ENCODE data around the gene SORBS1.
A peak's percentile ranks its signal among the peaks of the same experiment; 100 is the strongest.
"Not testable (repeated sequence)": the region's sequence is repeated elsewhere in the genome, so short reads cannot be mapped to it uniquely, and the experiment has no call there.

The SORBS1 gene

DNA sequence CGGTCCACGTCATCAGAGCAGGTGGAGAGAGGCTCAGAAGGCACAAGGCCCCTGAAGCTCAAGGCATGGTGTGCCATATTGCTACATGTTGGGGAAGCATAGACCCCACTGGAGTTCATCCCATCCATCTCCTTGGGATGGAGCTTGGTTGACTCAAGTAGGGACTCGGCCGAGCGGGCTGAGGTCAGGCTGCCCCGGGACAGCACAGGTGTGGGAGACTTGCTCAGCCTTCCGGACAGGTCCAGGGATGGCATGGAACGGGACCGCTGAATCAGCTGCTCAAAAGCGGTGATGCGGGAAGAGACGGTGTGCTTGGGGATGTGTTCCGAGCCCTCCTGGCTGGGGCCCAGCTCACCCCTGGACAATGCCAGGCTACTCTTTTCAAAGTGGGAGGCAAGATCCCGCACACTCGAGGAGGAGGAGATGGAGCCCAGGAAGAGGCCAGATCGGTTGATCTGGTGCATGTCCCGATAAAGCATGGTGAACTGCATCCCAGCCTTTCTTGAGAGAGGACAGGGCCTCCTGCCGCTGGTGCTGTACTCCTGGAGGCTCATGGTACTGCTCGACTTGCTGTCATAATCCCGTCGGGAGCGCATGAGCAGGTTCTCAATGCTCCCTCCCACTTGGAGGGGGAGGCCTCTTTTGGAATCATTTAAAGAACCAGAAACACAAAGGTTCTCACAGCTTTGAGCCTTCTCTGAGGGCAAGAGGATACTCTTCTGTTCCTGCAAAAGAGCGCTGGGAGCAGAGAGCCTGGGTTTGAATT lies 204.8 kb downstream of the SORBS1 start:
- H3K4me3 ChIP-seq (ENCODE audit: insufficient read depth, low read depth, low read length): no peak overlapping the region
- H3K27me3 ChIP-seq (ENCODE audit: control insufficient read depth, insufficient read depth, low read length, poor library complexity, severe bottlenecking): no peaks in the 10 kb centered on the region
- H3K4me1 ChIP-seq (ENCODE audit: control insufficient read depth, insufficient read depth, low read length): no peaks in the 10 kb centered on the region
- H3K9me3 ChIP-seq (ENCODE audit: control insufficient read depth, low read length): no peaks in the 10 kb centered on the region
- H3K27ac ChIP-seq (ENCODE audit: insufficient read depth, low read depth, low read length, poor library complexity, severe bottlenecking): no peak overlapping the region
- H3K36me3 ChIP-seq (ENCODE audit: control insufficient read depth, insufficient read depth, low read length): peaks cover 7% of the 10 kb centered on the region
- WGBS, 2 experiments: 96 to 97% methylated on average over 23 of the region's 23 CpGs

DNA sequence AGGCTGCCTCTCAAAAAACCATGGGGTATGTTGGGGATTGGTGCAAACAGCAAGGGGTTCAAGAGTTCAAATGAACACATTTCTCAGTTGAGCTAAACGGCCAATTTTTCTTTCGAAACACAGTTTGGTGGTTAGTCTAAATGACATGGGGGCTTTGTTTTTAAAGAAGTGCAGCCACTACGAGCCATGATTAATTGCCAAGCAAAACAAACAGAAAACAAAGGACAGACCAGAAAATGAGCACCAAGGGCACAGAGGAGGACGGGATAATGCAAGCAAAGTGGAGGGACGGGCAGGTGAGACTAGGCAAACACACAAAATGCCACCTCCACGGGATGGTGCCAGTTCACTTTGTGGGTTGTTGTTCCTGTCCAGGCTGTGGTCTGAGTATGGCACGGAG lies 205.9 kb downstream of the SORBS1 start:
- Histone ChIP-seq H3K9me3 (ENCODE audit: control insufficient read depth, low read length) (no peaks in the 10 kb centered on the region), H3K27ac (ENCODE audit: insufficient read depth, low read depth, low read length, poor library complexity, severe bottlenecking) (no peak overlapping the region), H3K27me3 (ENCODE audit: control insufficient read depth, insufficient read depth, low read length, poor library complexity, severe bottlenecking) (no peaks in the 10 kb centered on the region), H3K36me3 (ENCODE audit: control insufficient read depth, insufficient read depth, low read length) (peaks cover 7% of the 10 kb centered on the region), H3K4me1 (ENCODE audit: control insufficient read depth, insufficient read depth, low read length) (no peaks in the 10 kb centered on the region), H3K4me3 (ENCODE audit: insufficient read depth, low read depth, low read length) (no peak overlapping the region)
- 94 to 95% methylated on average over 7 of the region's 7 CpGs for WGBS, 2 experiments

- Histone ChIP-seq H3K4me1 (ENCODE audit: control insufficient read depth, insufficient read depth, low read length) (no peaks in the 10 kb centered on the region), H3K9me3 (ENCODE audit: control insufficient read depth, low read length) (no peaks in the 10 kb centered on the region), H3K27me3 (ENCODE audit: control insufficient read depth, insufficient read depth, low read length, poor library complexity, severe bottlenecking) (no peaks in the 10 kb centered on the region), H3K36me3 (ENCODE audit: control insufficient read depth, insufficient read depth, low read length) (peaks cover 7% of the 10 kb centered on the region), H3K4me3 (ENCODE audit: insufficient read depth, low read depth, low read length) (no peak overlapping the region), H3K27ac (ENCODE audit: insufficient read depth, low read depth, low read length, poor library complexity, severe bottlenecking) (no peak overlapping the region)
These were observed 207.1 kb downstream of the SORBS1 start for GRCh38 chr10:95354110-95354509.

DNA sequence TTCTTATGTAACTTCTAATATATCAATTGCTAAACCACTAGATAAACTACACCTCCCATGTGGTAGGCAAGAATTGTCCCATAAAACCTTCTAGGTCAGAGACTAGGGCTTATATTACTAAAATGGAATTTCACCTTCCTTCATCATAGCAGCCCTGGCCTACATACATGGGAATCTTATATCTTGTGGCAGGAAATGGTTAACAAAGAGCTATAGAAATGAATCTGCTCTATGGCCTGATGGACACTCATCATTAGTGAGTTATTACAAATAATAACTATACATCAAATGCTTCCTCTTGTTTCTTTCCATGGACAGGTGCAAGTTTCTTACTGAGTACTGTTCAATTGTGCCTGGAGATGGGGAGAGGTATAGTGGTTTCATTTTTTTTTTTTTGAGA lies 208.0 kb downstream of the SORBS1 start:
- Histone ChIP-seq H3K27ac (ENCODE audit: insufficient read depth, low read depth, low read length, poor library complexity, severe bottlenecking) (no peak overlapping the region), H3K9me3 (ENCODE audit: control insufficient read depth, low read length) (no peaks in the 10 kb centered on the region), H3K4me1 (ENCODE audit: control insufficient read depth, insufficient read depth, low read length) (no peaks in the 10 kb centered on the region), H3K27me3 (ENCODE audit: control insufficient read depth, insufficient read depth, low read length, poor library complexity, severe bottlenecking) (no peaks in the 10 kb centered on the region), H3K36me3 (ENCODE audit: control insufficient read depth, insufficient read depth, low read length) (peaks cover 7% of the 10 kb centered on the region), H3K4me3 (ENCODE audit: insufficient read depth, low read depth, low read length) (no peak overlapping the region)

DNA sequence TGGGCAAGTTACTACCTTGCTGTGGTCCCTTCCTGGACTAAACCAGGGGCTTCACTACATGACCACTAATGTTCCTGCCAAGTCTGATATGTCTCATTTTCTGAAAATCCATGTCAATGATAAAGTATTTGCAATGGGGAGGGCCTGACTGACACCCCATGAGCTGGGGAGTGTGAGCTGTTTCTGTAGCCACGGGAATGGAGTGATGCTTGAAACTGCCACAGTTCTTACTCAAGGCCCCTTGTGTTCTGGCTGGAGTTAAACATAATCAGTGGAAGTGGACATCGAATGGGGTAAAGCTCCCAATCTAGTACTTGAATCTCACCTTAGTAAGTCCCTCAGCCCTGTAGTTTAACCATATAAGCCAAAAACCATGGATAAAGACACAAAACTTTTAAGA lies 208.5 kb downstream of the SORBS1 start:
- no peaks in the 10 kb centered on the region for H3K9me3 ChIP-seq (ENCODE audit: control insufficient read depth, low read length)
- H3K4me1 ChIP-seq (ENCODE audit: control insufficient read depth, insufficient read depth, low read length): no peaks in the 10 kb centered on the region
- H3K4me3 ChIP-seq (ENCODE audit: insufficient read depth, low read depth, low read length): no peak overlapping the region
- H3K27ac ChIP-seq (ENCODE audit: insufficient read depth, low read depth, low read length, poor library complexity, severe bottlenecking): no peak overlapping the region
- H3K36me3 ChIP-seq (ENCODE audit: control insufficient read depth, insufficient read depth, low read length): peaks cover 7% of the 10 kb centered on the region
- no peaks in the 10 kb centered on the region for H3K27me3 ChIP-seq (ENCODE audit: control insufficient read depth, insufficient read depth, low read length, poor library complexity, severe bottlenecking)
- 88 to 95% methylated on average over 2 of the region's 2 CpGs for WGBS, 2 experiments

DNA sequence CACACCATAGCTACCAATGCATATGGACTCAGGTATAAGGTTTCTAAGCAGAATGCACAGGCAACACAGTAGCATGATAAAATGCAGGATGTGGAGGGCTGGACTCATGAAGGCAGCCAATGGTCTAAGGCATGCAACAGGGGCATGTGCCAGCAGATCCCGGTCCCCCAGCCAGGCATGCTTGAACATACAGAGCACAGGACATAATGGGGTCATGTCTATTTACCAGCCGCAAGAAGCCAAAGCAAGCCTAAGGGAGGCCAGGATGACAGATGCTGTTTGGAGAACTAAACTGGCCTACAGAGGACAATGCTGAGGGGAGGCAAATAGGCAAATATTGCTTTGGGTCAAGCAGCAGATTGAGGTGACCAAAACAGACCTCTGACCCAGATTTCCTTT lies 210.3 kb downstream of the SORBS1 start:
- whole genome bisulfite sequencing, 2 experiments: 93 to 98% methylated on average over 2 of the region's 2 CpGs
- no peaks in the 10 kb centered on the region for H3K9me3 ChIP-seq (ENCODE audit: control insufficient read depth, low read length)

GRCh38 chr10:95350219-95350829 lies 210.8 kb downstream of the SORBS1 start:
- Histone ChIP-seq H3K4me1 (ENCODE audit: control insufficient read depth, insufficient read depth, low read length) (peaks cover 18% of the 10 kb centered on the region), H3K36me3 (ENCODE audit: control insufficient read depth, insufficient read depth, low read length) (no peaks in the 10 kb centered on the region), H3K9me3 (ENCODE audit: control insufficient read depth, low read length) (no peaks in the 10 kb centered on the region), H3K4me3 (ENCODE audit: insufficient read depth, low read depth, low read length) (no peak overlapping the region), H3K27me3 (ENCODE audit: control insufficient read depth, insufficient read depth, low read length, poor library complexity, severe bottlenecking) (no peaks in the 10 kb centered on the region), H3K27ac (ENCODE audit: insufficient read depth, low read depth, low read length, poor library complexity, severe bottlenecking) (no peak overlapping the region)
- WGBS, 2 experiments: 97 to 99% methylated on average over 6 of the region's 6 CpGs

More for the DNA sequence above, 210.3 kb downstream of the SORBS1 start:
- H3K27me3 ChIP-seq (ENCODE audit: control insufficient read depth, insufficient read depth, low read length, poor library complexity, severe bottlenecking): no peaks in the 10 kb centered on the region
- H3K4me1 ChIP-seq (ENCODE audit: control insufficient read depth, insufficient read depth, low read length): peaks cover 13% of the 10 kb centered on the region
- H3K36me3 ChIP-seq (ENCODE audit: control insufficient read depth, insufficient read depth, low read length): no peaks in the 10 kb centered on the region
- H3K4me3 ChIP-seq (ENCODE audit: insufficient read depth, low read depth, low read length): no peak overlapping the region
- H3K27ac ChIP-seq (ENCODE audit: insufficient read depth, low read depth, low read length, poor library complexity, severe bottlenecking): no peak overlapping the region

- H3K9me3 ChIP-seq (ENCODE audit: control insufficient read depth, low read length); H3K36me3 ChIP-seq (ENCODE audit: control insufficient read depth, insufficient read depth, low read length); H3K27me3 ChIP-seq (ENCODE audit: control insufficient read depth, insufficient read depth, low read length, poor library complexity, severe bottlenecking); H3K4me3 ChIP-seq (ENCODE audit: insufficient read depth, low read depth, low read length): not testable (repeated sequence)
- peak overlapping the region; percentile 52 for H3K27ac ChIP-seq (ENCODE audit: insufficient read depth, low read depth, low read length, poor library complexity, severe bottlenecking)
- 82 to 87% methylated on average over 7 of the region's 7 CpGs for WGBS, 2 experiments
- peaks cover 18% of the 10 kb centered on the region for H3K4me1 ChIP-seq (ENCODE audit: control insufficient read depth, insufficient read depth, low read length)
These were observed 213.8 kb downstream of the SORBS1 start for GRCh38 chr10:95347402-95347766.

DNA sequence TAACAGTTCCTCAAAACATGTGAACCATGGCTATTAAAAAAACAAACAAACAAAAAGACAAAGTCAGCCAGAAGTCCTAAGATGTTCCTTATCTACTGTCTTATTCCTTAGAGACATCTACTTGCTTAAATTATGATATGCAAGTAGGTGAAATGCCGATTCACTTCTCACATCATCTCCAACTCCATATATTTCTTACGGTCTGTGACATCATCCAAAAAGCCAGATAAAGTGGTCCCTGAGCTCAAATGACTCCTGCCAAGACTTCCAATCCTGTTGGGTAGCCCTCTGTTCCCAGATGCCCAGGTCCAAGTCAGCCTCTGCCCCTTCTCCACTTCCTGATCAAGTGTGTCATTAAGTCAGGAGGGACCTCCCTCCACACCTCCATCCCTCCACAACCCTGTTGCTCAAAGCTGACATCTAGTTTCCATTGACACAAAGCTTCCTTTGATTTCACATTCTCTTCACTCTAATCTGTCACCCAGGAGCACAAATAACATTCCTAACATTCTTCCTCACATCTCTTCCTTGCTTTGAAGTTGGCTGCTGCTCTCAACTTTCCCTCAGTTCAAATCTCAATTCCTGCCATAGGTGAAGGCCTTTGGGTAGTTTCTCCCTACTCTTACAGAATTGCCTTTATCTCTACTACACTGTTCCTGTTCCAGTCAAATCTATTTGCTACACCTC lies 214.3 kb downstream of the SORBS1 start:
- Histone ChIP-seq H3K4me3 (ENCODE audit: insufficient read depth, low read depth, low read length) (no peak overlapping the region), H3K27ac (ENCODE audit: insufficient read depth, low read depth, low read length, poor library complexity, severe bottlenecking) (peak overlapping the region; percentile 52), H3K27me3 (ENCODE audit: control insufficient read depth, insufficient read depth, low read length, poor library complexity, severe bottlenecking) (no peaks in the 10 kb centered on the region), H3K4me1 (ENCODE audit: control insufficient read depth, insufficient read depth, low read length) (peaks cover 18% of the 10 kb centered on the region), H3K36me3 (ENCODE audit: control insufficient read depth, insufficient read depth, low read length) (no peaks in the 10 kb centered on the region), H3K9me3 (ENCODE audit: control insufficient read depth, low read length) (no peaks in the 10 kb centered on the region)
- WGBS, 2 experiments: 95 to 98% methylated on average over 2 of the region's 2 CpGs

DNA sequence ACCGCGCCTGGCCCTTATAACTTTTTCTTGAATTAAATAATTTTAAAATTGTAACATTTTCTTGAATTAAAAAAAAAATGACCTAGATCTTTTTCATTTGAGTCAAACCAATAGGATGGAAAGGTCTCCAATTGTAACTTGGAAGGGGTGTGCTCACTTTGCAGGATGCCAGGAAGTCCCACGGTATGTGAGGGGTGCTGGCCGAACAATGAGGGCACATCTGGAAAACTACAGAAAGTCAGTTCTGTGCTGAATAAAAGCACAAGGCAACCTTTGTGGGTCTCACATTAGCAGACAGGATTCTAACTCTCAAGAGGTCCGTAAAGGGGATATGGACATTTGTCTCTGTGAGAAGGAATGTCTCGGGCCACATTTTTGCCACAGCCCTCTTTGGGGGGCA lies 217.6 kb downstream of the SORBS1 start:
- no peaks in the 10 kb centered on the region for H3K36me3 ChIP-seq (ENCODE audit: control insufficient read depth, insufficient read depth, low read length)
- H3K4me3 ChIP-seq (ENCODE audit: insufficient read depth, low read depth, low read length): no peak overlapping the region
- peaks cover 18% of the 10 kb centered on the region for H3K4me1 ChIP-seq (ENCODE audit: control insufficient read depth, insufficient read depth, low read length)
- 79 to 86% methylated on average over 4 to 6 of the region's 6 CpGs for WGBS, 2 experiments
- H3K27ac ChIP-seq (ENCODE audit: insufficient read depth, low read depth, low read length, poor library complexity, severe bottlenecking): no peak overlapping the region
- H3K9me3 ChIP-seq (ENCODE audit: control insufficient read depth, low read length): no peaks in the 10 kb centered on the region
- no peaks in the 10 kb centered on the region for H3K27me3 ChIP-seq (ENCODE audit: control insufficient read depth, insufficient read depth, low read length, poor library complexity, severe bottlenecking)
